Skeletal muscle cell (primary cell): ENCODE results near the gene ZNF485.

Experiments
- DNase-seq: peaks from one replicate; pipeline ENCODE4 v3.0.0-alpha.2; 2010; ENCODE audit warnings: low read depth
- H3K4me3 ChIP-seq: 2 replicates; pipeline ENCODE4 v1.5.1; 2011; ENCODE audit warnings: low read depth, mild to moderate bottlenecking, control low read depth, low read length, moderate library complexity

Gene ZNF485

GRCh38 chr10:43658227-43658626 lies 52.0 kb downstream of the ZNF485 start:
- no peak overlapping the region for H3K4me3 ChIP-seq
- no peak for DNase-seq

GRCh38 chr10:43665054-43665453 lies 58.8 kb downstream of the ZNF485 start:
- H3K4me3 ChIP-seq = no peak overlapping the region
- no peak for DNase-seq

- DNase-seq = no peak
Measured at GRCh38 chr10:43666552-43666951, 60.3 kb downstream of the ZNF485 start.

DNA sequence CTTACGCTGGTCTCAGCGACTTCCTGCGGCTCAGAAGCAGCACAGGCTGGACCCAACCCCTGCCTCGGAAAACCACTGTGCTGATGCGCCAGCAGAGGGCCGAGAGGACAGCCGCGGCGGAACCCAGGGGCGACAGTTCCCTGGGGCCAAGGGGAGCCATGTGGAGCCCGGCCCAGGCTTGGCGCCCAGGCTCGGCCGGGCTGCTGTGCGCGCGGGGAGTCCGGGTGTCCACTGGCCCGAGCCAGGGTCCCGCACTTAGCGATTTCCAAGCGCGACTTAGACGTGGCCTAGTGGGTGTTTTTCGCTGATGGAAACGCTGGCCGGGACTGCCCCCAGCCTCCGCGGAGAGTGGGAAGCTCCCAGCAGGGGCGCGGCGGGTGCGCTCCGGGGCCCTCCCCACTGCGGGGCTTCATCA lies 61.1 kb downstream of the ZNF485 start:
- H3K4me3 ChIP-seq = peak overlapping the region; percentile 13
- no peak for DNase-seq

More at GRCh38 chr10:43666552-43666951, 60.3 kb downstream of the ZNF485 start:
- no peak overlapping the region for H3K4me3 ChIP-seq
